Left ventricle myocardium inferior (tissue), 1 donor: Measurements from ENCODE around the gene TRIM15. TPM values are rescaled to one million over a fixed set of nuclear protein-coding genes. Genes with fewer than 3 reads are reported as not detected.
"Not testable (repeated sequence)": the region's sequence is repeated elsewhere in the genome, so short reads cannot be mapped to it uniquely, and the experiment has no call there.

Experiments used
- DNase-seq: peaks from one replicate; pipeline ENCODE4 v3.0.0-alpha.2; 2020
- H3K27ac ChIP-seq: fragments of 200-600 bp; replicated peaks from 2 replicates; pipeline ENCODE4 v1.8.0; 2021
- H3K27me3 ChIP-seq: fragments of 200-600 bp; 2 replicates; pipeline ENCODE4 v1.8.0; 2021; ENCODE audit warnings: low read depth
- H3K36me3 ChIP-seq: fragments of 200-600 bp; 2 replicates; pipeline ENCODE4 v1.8.0; 2021
- H3K4me1 ChIP-seq: fragments of 200-600 bp; 2 replicates; pipeline ENCODE4 v1.8.0; 2021
- H3K4me3 ChIP-seq: fragments of 200-600 bp; 2 replicates; pipeline ENCODE4 v1.8.0; 2021; ENCODE audit warnings: mild to moderate bottlenecking, moderate library complexity
- H3K9me3 ChIP-seq: fragments of 200-600 bp; replicated peaks from 2 replicates; pipeline ENCODE4 v1.8.0; 2021
- CTCF ChIP-seq: fragments of 200-600 bp; IDR thresholded peaks from 2 replicates; pipeline ENCODE4 v1.8.0; 2021; ENCODE audit warnings: antibody characterized with exemption, mild to moderate bottlenecking, borderline replicate concordance
- intact Hi-C: fragments of 100-400 bp; cut with micrococcal nuclease; formaldehyde crosslinking; loops from one replicate; pipeline ENCODE4 v1.11.0; 2022
- total RNA-seq: library from RNA; stranded (reverse); fragmentation: NEBNext Ultra II Directional; extraction: Animal tissue kit (Norgen Biotek cat#: 25700); gene quantifications from one replicate; pipeline ENCODE4 v1.2.1, GENCODE V29; 2021
- donor health status: DM: no; HTN: yes; CAD: no; lungs with severe emphysema.

The TRIM15 gene
- total RNA-seq, 1 donor from 2014 or later: not detected

- peaks cover 100% of the 10 kb centered on the region for H3K27me3 ChIP-seq
- intact Hi-C loops: no loop called here
- DNase-seq: no peak
- H3K9me3 ChIP-seq: no peaks in the 10 kb centered on the region
- no peak overlapping the region for H3K4me3 ChIP-seq
- H3K36me3 ChIP-seq: no peaks in the 10 kb centered on the region
- H3K4me1 ChIP-seq: peaks cover 16% of the 10 kb centered on the region
- H3K27ac ChIP-seq: no peak overlapping the region
- TF ChIP-seq CTCF: no peak
Measured at GRCh38 chr6:30131947-30132497, 31.3 kb upstream of the TRIM15 start.

- H3K9me3 ChIP-seq: no peaks in the 10 kb centered on the region
- no peaks in the 10 kb centered on the region for H3K36me3 ChIP-seq
- no peak overlapping the region for H3K27ac ChIP-seq
- intact Hi-C loops: no loop called here
- no peak for DNase-seq
- H3K4me3 ChIP-seq: no peak overlapping the region
- peaks cover 98% of the 10 kb centered on the region for H3K27me3 ChIP-seq
- H3K4me1 ChIP-seq: peaks cover 4% of the 10 kb centered on the region
- no peak for TF ChIP-seq CTCF
Measured at GRCh38 chr6:30135147-30135546, 28.2 kb upstream of the TRIM15 start.

- intact Hi-C loops: no loop called here
- Histone ChIP-seq H3K4me3 (no peak within 1 kb of the TSS), H3K4me1 (peaks cover 2% of the 10 kb centered on the region), H3K36me3 (no peaks in the 10 kb centered on the region), H3K27ac (no peak within 1 kb of the TSS), H3K9me3 (no peaks in the 10 kb centered on the region), H3K27me3 (peaks cover 97% of the 10 kb centered on the region)
- TF ChIP-seq CTCF: no peak
- no peak for DNase-seq
Measured at GRCh38 chr6:30135757-30136156, 27.6 kb upstream of the TRIM15 start, which contains the start of gene TRIM40. TSS of gene TRIM40 (plus strand) at chr6:30136140. CDS start at chr6:30137037, 897 bp downstream.

GRCh38 chr6:30136570-30137286, 26.6 kb upstream of the TRIM15 start:
- Histone ChIP-seq H3K9me3 (no peaks in the 10 kb centered on the region), H3K27ac (no peak overlapping the region), H3K27me3 (peaks cover 97% of the 10 kb centered on the region), H3K4me3 (no peak overlapping the region), H3K36me3 (no peaks in the 10 kb centered on the region), H3K4me1 (no peaks in the 10 kb centered on the region)
- DNase-seq: no peak
- intact Hi-C loops: no loop called here
- TF ChIP-seq CTCF: no peak

- H3K36me3 ChIP-seq, DNase-seq, H3K4me3 ChIP-seq, H3K4me1 ChIP-seq, H3K9me3 ChIP-seq, H3K27ac ChIP-seq, intact Hi-C loops: not testable (repeated sequence)
- peaks cover 91% of the 10 kb centered on the region for H3K27me3 ChIP-seq
Measured at GRCh38 chr6:30140240-30140639, 23.1 kb upstream of the TRIM15 start.

GRCh38 chr6:30142665-30143064, 20.7 kb upstream of the TRIM15 start:
- Histone ChIP-seq H3K27me3 (peaks cover 91% of the 10 kb centered on the region), H3K27ac (no peak overlapping the region)
- TF ChIP-seq CTCF: no peak

More at GRCh38 chr6:30142665-30143064, 20.7 kb upstream of the TRIM15 start:
- intact Hi-C loops: no loop called here
- no peaks in the 10 kb centered on the region for H3K4me1 ChIP-seq
- H3K4me3 ChIP-seq: no peak overlapping the region
- H3K9me3 ChIP-seq: no peaks in the 10 kb centered on the region
- H3K36me3 ChIP-seq: no peaks in the 10 kb centered on the region
- no peak for DNase-seq
